Testis (tissue), 3 donors: ENCODE measurements around the gene CRACDL. TPM values are rescaled to one million over a fixed set of nuclear protein-coding genes. Genes with fewer than 3 reads are reported as not detected.
A peak's percentile ranks its signal among the peaks of the same experiment; 100 is the strongest.

ENCODE experiments used
- DNase-seq: peaks from one replicate; pipeline ENCODE4 v3.0.0-alpha.2; 2019
- H3K27ac ChIP-seq, 2 donors: fragments of 200-600 bp; sonication (generic); one replicate each; pipeline ENCODE4 v1.5.1; 2019
- H3K27me3 ChIP-seq: fragments of 200-600 bp; sonication (generic); one replicate; pipeline ENCODE4 v1.5.1; 2019
- H3K36me3 ChIP-seq: fragments of 200-600 bp; sonication (generic); one replicate; pipeline ENCODE4 v1.5.1; 2017; ENCODE audit warnings: low read depth; ENCODE audit errors: missing control alignments
- H3K4me1 ChIP-seq: fragments of 200-600 bp; sonication (generic); one replicate; pipeline ENCODE4 v1.5.1; 2019
- H3K4me3 ChIP-seq, 2 donors: fragments of 200-600 bp; sonication (generic); one replicate each; pipeline ENCODE4 v1.5.1; 2017 to 2019
- H3K9me3 ChIP-seq: fragments of 200-600 bp; sonication (generic); one replicate; pipeline ENCODE4 v1.5.1; 2017
- CTCF ChIP-seq, 3 experiments: fragments of 450-650 bp in 2 of 3; fragments of 200-600 bp in 1 of 3; sonication (generic) in 1 of 3; IDR thresholded peaks; one replicate each; pipeline ENCODE4 v1.5.1; 2016 to 2019; ENCODE audit warnings: antibody characterized with exemption in 3 of 3, mild to moderate bottlenecking in 2 of 3, moderate library complexity in 1 of 3
- POLR2A ChIP-seq: fragments of 450-650 bp; IDR thresholded peaks from one replicate; pipeline ENCODE4 v1.6.1; 2017; ENCODE audit warnings: antibody characterized with exemption, mild to moderate bottlenecking, moderate library complexity
- WGBS, 2 donors: methylation state at CpG; one replicate each; pipeline ENCODE4 v1.1.5; 2018; 5-methylcytosine and 5-hydroxymethylcytosine counted together
- intact Hi-C: fragments of 100-400 bp; cut with DNase I; formaldehyde crosslinking; loops from one replicate; pipeline ENCODE4 v1.15.1; 2023; ENCODE audit warnings: low total_unique reads
- polyA plus RNA-seq: library from polyadenylated mRNA; stranded (reverse); fragments of 350-450 nt; fragmentation: Illumina TruSeq; extraction: RNeasy Lipid Tissue Mini Kit (QIAGEN cat#74804); gene quantifications from one replicate; pipeline ENCODE4 v1.2.3, GENCODE V29; 2014; ENCODE audit warnings: low read depth, low replicate concordance; ENCODE audit not compliant: insufficient read depth
- total RNA-seq, 2 donors: library from RNA; depleted of rRNA; stranded (reverse); fragments of >200 nt; gene quantifications; one replicate each; pipeline ENCODE4 v1.2.3, GENCODE V29; 2016

The CRACDL gene
- total and polyA plus RNA-seq, 3 donors from 2014 or later = 8.4 to 30.4 (median 29.1) TPM

- Histone ChIP-seq H3K27ac (no peak overlapping the region), H3K9me3 (no peaks in the 10 kb centered on the region), H3K36me3 (no peaks in the 10 kb centered on the region), H3K4me3 (no peak overlapping the region), H3K27me3 (no peaks in the 10 kb centered on the region), H3K4me1 (peaks cover 6% of the 10 kb centered on the region)
- intact Hi-C loops = no loop called here
- TF ChIP-seq POLR2A (no peak), CTCF (IDR thresholded peaks at IDR 0.05) (no peak)
- 86 to 90% methylated on average over 10 to 15 of the region's 15 CpGs for WGBS, 2 donors
- DNase-seq = no peak
These were observed 65.4 kb downstream of the CRACDL start for GRCh38 chr2:98870516-98871158.

GRCh38 chr2:98869870-98870269 is 66.2 kb downstream of the CRACDL start:
- Histone ChIP-seq H3K4me3 (no peak overlapping the region), H3K9me3 (no peaks in the 10 kb centered on the region), H3K4me1 (peaks cover 6% of the 10 kb centered on the region), H3K27ac (no peak overlapping the region), H3K27me3 (no peaks in the 10 kb centered on the region), H3K36me3 (no peaks in the 10 kb centered on the region)
- DNase-seq = peak; percentile 28
- TF ChIP-seq CTCF (IDR thresholded peaks at IDR 0.05) (no peak), POLR2A (no peak)
- intact Hi-C loops = no loop called here
- 69 to 85% methylated on average over 2 to 4 of the region's 4 CpGs for WGBS, 2 donors

- peak; percentile 46 for DNase-seq
- no peak overlapping the region for H3K27ac ChIP-seq
These were observed 66.8 kb downstream of the CRACDL start for GRCh38 chr2:98869272-98869641.

GRCh38 chr2:98868548-98869271 is 67.3 kb downstream of the CRACDL start:
- intact Hi-C loops = no loop called here
- Histone ChIP-seq H3K4me1 (peaks cover 6% of the 10 kb centered on the region), H3K4me3 (no peak overlapping the region), H3K27me3 (no peaks in the 10 kb centered on the region), H3K9me3 (no peaks in the 10 kb centered on the region), H3K27ac (no peak overlapping the region), H3K36me3 (no peaks in the 10 kb centered on the region)
- DNase-seq = no peak
- WGBS, 2 donors = 62 to 77% methylated on average over 10 of the region's 10 CpGs
- TF ChIP-seq CTCF (IDR thresholded peaks at IDR 0.05) (no peak), POLR2A (no peak)

More at GRCh38 chr2:98869272-98869641, 66.8 kb downstream of the CRACDL start:
- Histone ChIP-seq H3K27me3 (no peaks in the 10 kb centered on the region), H3K9me3 (no peaks in the 10 kb centered on the region), H3K36me3 (no peaks in the 10 kb centered on the region), H3K4me3 (no peak overlapping the region), H3K4me1 (peaks cover 6% of the 10 kb centered on the region)
- intact Hi-C loops = no loop called here
- WGBS, 2 donors = 65 to 68% methylated on average over 10 of the region's 10 CpGs
- TF ChIP-seq CTCF (IDR thresholded peaks at IDR 0.05) (no peak), POLR2A (no peak)
